DOHH2 (cell line): ENCODE results near the gene GRID1.

Source experiments
- H3F3A ChIP-seq: fragments of 200-600 bp; sonication (generic), shearing (Covaris generic); 2 replicates; pipeline ENCODE4 v1.6.0; 2016; ENCODE audit warnings: antibody characterized with exemption, mild to moderate bottlenecking; ENCODE audit not compliant: control insufficient read depth, insufficient read depth
- H3K27ac ChIP-seq: fragments of 200-600 bp; sonication (generic); 2 replicates; pipeline ENCODE4 v1.5.1; 2014; ENCODE audit warnings: low read depth, mild to moderate bottlenecking, low read length, moderate library complexity
- H3K27me3 ChIP-seq: fragments of 200-600 bp; sonication (generic); 2 replicates; pipeline ENCODE4 v1.6.1; 2014; ENCODE audit warnings: mild to moderate bottlenecking, low read length, mixed read lengths; ENCODE audit not compliant: control insufficient read depth
- H3K36me3 ChIP-seq: fragments of 200-600 bp; sonication (generic); 2 replicates; pipeline ENCODE4 v1.6.1; 2014; ENCODE audit warnings: mild to moderate bottlenecking, low read length, moderate library complexity, mixed read lengths; ENCODE audit not compliant: control insufficient read depth
- H3K4me1 ChIP-seq: fragments of 200-600 bp; sonication (generic); 2 replicates; pipeline ENCODE4 v1.6.1; 2014; ENCODE audit warnings: mild to moderate bottlenecking, low read length, mixed read lengths; ENCODE audit not compliant: control insufficient read depth
- H3K4me2 ChIP-seq: fragments of 200-600 bp; sonication (generic); 2 replicates; pipeline ENCODE4 v1.6.0; 2014; ENCODE audit warnings: mild to moderate bottlenecking, low read length, moderate library complexity
- H3K4me3 ChIP-seq: fragments of 200-600 bp; sonication (generic); 2 replicates; pipeline ENCODE4 v1.5.1; 2014; ENCODE audit warnings: mild to moderate bottlenecking, low read length, mixed read lengths
- H3K79me2 ChIP-seq: fragments of 200-600 bp; sonication (generic); 2 replicates; pipeline ENCODE4 v1.6.1; 2014; ENCODE audit warnings: mild to moderate bottlenecking, low read length, mixed read lengths; ENCODE audit not compliant: control insufficient read depth
- H3K9me2 ChIP-seq: fragments of 200-600 bp; sonication (generic); replicated peaks from 2 replicates; pipeline ENCODE4 v1.6.1; 2014; ENCODE audit warnings: mild to moderate bottlenecking, low read length, mixed read lengths; ENCODE audit not compliant: control insufficient read depth
- H3K9me3 ChIP-seq: fragments of 200-600 bp; sonication (generic); 2 replicates; pipeline ENCODE4 v1.6.1; 2014; ENCODE audit warnings: antibody characterized with exemption, low read length, mixed read lengths; ENCODE audit not compliant: control insufficient read depth, insufficient read depth
- H4K20me1 ChIP-seq: fragments of 200-600 bp; sonication (generic); 2 replicates; pipeline ENCODE4 v1.6.0; 2014; ENCODE audit warnings: low read depth, mild to moderate bottlenecking, antibody characterized with exemption, low read length, moderate library complexity; ENCODE audit not compliant: control insufficient read depth, insufficient read depth
- EZH2phosphoT487 ChIP-seq: fragments of 200-600 bp; sonication (generic); IDR thresholded peaks from 2 replicates; pipeline ENCODE4 v1.6.1; 2017; ENCODE audit warnings: borderline replicate concordance, mild to moderate bottlenecking, antibody characterized with exemption, low read length, moderate library complexity, mixed read lengths
- TF ChIP-seq, protein P1 (sequence below): fragments of 200-600 bp; sonication (generic); IDR thresholded peaks from one replicate; pipeline ENCODE4 v1.5.1; 2014; ENCODE audit warnings: antibody characterized with exemption, mild to moderate bottlenecking, low read depth, low read length; ENCODE audit not compliant: poor library complexity, severe bottlenecking

Gene GRID1

DNA sequence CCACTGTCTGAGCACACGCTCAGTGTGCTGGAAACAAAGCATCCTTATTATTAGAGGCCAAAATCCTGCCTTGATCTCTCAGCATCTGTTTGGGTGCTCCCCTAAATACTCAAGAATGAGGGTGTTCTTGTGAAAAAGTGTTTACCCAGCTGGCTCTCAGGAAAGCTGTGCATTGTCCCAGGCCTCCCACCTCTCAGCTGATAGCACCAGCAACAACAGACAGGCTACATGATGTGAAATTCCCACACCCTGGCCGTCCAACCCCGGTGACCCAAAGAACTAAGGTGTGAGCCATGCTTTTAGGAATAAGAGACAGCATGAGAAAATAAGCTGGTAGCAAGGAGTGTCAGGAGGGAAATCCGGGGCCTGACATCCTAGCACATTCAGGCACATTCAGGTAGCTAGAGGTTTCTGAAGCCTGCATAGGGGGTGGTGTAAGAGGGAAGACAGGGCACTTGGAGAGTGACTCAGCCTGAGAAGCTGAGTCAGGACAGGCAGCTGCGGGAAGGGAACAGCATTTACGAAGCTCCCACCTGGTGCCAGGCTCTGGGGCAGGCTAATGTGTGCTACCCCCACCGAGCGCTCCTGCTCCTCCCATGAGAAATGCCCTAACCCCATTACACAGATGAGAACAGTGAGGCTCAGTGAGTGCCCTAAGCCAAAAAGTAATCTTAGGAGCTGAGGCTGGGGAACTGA, 205.6 kb downstream of the GRID1 start:
- Histone ChIP-seq H3K36me3 (no peaks in the 10 kb centered on the region), H3K79me2 (no peaks in the 10 kb centered on the region), H3K9me2 (no peaks in the 10 kb centered on the region), H3F3A (no peaks in the 10 kb centered on the region), H3K9me3 (no peaks in the 10 kb centered on the region), H3K4me1 (no peaks in the 10 kb centered on the region), H3K4me2 (no peak overlapping the region), H3K27ac (no peak overlapping the region), H3K4me3 (no peak overlapping the region), H4K20me1 (no peaks in the 10 kb centered on the region), H3K27me3 (0 out of 2 replicates have a peak, but pooled peaks cover 4% of the 10 kb centered on the region)
- TF ChIP-seq EZH2phosphoT487 = no peak
- TF ChIP-seq, protein P1, sequence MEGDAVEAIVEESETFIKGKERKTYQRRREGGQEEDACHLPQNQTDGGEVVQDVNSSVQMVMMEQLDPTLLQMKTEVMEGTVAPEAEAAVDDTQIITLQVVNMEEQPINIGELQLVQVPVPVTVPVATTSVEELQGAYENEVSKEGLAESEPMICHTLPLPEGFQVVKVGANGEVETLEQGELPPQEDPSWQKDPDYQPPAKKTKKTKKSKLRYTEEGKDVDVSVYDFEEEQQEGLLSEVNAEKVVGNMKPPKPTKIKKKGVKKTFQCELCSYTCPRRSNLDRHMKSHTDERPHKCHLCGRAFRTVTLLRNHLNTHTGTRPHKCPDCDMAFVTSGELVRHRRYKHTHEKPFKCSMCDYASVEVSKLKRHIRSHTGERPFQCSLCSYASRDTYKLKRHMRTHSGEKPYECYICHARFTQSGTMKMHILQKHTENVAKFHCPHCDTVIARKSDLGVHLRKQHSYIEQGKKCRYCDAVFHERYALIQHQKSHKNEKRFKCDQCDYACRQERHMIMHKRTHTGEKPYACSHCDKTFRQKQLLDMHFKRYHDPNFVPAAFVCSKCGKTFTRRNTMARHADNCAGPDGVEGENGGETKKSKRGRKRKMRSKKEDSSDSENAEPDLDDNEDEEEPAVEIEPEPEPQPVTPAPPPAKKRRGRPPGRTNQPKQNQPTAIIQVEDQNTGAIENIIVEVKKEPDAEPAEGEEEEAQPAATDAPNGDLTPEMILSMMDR = no peak

DNA sequence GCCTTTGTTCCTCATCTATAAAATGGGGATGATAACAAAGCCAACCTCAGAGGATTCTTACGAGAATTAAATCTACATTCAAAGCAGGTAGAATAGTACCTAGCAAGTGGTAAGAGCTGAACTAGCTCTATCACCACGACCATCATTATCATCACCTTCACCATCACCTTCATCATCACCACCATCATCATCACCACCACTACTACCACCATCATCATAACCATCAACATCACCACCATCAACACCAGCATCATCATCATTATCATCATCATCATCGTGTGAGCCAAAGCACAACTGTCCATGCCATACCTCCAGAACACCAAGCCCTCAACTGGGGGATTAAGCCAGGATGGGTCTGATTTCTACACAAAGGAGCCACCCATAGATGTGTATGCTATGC, 206.8 kb downstream of the GRID1 start:
- Histone ChIP-seq H3K4me3 (no peak overlapping the region), H3F3A (no peaks in the 10 kb centered on the region), H3K4me2 (no peak overlapping the region), H3K9me3 (no peaks in the 10 kb centered on the region), H3K27me3 (0 out of 2 replicates have a peak, but pooled peaks cover 6% of the 10 kb centered on the region), H3K36me3 (no peaks in the 10 kb centered on the region), H3K27ac (no peak overlapping the region), H3K4me1 (no peaks in the 10 kb centered on the region), H4K20me1 (no peaks in the 10 kb centered on the region), H3K79me2 (no peaks in the 10 kb centered on the region), H3K9me2 (no peaks in the 10 kb centered on the region)
- TF ChIP-seq EZH2phosphoT487 = no peak
- TF ChIP-seq, protein P1 = no peak

DNA sequence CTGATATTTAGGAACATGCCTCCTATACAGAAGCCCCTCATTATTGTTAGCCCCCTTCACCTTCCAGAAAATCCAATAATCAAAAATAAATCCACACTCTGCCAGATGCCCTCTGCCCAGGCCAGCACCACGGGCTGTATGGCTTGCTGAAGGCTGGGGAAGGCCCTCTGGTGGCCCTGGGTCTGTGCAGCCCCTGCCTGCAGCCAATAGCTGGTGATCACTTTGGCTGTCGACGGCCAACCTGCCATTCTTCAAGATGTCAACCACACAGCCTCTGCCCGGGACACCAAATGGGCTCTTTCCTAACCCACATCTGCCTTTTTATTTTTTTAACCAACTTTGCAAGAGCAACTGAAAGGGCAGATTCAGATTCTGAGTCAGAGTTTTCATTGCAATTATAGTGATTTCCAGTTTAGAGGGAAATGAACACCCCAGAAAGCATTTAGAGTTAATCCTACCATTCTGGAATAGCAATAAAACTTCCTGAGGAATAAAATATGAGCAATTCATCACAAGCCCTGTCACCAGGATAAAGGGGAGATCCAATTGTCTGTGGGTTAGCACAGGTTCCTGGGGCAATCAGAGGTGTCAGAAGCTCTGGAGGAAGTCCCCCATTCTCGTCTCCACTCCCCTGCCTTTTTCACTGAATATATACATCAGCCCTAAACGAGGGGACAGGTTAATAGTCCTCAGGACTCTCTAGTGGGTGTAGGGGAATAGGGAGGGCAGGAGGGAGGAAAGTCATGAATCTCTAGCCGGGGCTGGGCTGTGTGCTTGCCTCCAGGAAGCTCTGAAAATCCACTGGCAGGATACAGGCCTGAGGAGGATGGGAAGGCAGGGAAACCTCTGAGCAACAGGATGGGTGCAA, 211.3 kb downstream of the GRID1 start:
- H3F3A ChIP-seq = no peaks in the 10 kb centered on the region
- TF ChIP-seq, protein P1 = no peak
- no peak for TF ChIP-seq EZH2phosphoT487
- no peaks in the 10 kb centered on the region for H3K79me2 ChIP-seq
- no peak overlapping the region for H3K27ac ChIP-seq
- 0 out of 2 replicates have a peak, but pooled peaks cover 6% of the 10 kb centered on the region for H3K27me3 ChIP-seq
- no peaks in the 10 kb centered on the region for H3K9me2 ChIP-seq
- no peak overlapping the region for H3K4me3 ChIP-seq
- no peaks in the 10 kb centered on the region for H3K4me1 ChIP-seq
- H4K20me1 ChIP-seq = no peaks in the 10 kb centered on the region
- H3K36me3 ChIP-seq = no peaks in the 10 kb centered on the region
- no peak overlapping the region for H3K4me2 ChIP-seq
- H3K9me3 ChIP-seq = no peaks in the 10 kb centered on the region
